ENCODE results near the gene TIMM44.

The TIMM44 gene, protein sequence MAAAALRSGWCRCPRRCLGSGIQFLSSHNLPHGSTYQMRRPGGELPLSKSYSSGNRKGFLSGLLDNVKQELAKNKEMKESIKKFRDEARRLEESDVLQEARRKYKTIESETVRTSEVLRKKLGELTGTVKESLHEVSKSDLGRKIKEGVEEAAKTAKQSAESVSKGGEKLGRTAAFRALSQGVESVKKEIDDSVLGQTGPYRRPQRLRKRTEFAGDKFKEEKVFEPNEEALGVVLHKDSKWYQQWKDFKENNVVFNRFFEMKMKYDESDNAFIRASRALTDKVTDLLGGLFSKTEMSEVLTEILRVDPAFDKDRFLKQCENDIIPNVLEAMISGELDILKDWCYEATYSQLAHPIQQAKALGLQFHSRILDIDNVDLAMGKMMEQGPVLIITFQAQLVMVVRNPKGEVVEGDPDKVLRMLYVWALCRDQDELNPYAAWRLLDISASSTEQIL

GRCh38 chr19:7943444-7944176, at the start of gene TIMM44:
Gene TIMM44 (minus strand): TSS chr19:7943666. CDS start chr19:7943651, 15 bp downstream.
- peak; percentile 96 to 98 for DNase-seq (ENCODE audit: low read depth in 2 of 2, low spot score in 1 of 2)

GRCh38 chr19:7992575-7992974, 49.1 kb upstream of the TIMM44 start:
- DNase-seq (ENCODE audit: low read depth in 2 of 2, low spot score in 1 of 2), result no peak

DNA sequence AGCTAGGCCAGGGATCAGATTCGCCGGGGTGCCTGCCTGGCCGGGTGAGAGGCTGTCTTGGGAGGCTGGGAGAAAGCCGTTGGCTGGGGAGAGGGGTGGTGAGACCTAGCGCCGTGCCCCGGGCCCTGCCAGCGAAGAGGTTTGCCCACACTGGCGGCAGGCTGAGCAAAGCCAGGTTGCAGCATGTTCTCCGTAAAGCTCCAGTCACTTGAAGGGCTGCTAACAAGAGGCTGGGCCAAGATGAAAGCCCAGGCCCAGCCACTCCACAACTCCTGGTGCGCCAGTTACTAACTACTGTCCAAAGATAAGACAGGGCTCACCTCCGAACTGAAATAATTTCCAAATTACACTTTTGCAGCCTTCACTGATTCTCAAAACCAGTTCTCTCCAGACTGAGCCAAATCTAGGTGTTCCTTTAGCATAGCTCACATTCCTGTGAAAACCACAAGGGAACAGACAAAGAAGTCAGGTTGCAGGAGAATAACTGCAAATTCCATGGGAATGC, 45.7 kb upstream of the TIMM44 start:
- no peak for DNase-seq (ENCODE audit: low read depth in 2 of 2, low spot score in 1 of 2)

DNA sequence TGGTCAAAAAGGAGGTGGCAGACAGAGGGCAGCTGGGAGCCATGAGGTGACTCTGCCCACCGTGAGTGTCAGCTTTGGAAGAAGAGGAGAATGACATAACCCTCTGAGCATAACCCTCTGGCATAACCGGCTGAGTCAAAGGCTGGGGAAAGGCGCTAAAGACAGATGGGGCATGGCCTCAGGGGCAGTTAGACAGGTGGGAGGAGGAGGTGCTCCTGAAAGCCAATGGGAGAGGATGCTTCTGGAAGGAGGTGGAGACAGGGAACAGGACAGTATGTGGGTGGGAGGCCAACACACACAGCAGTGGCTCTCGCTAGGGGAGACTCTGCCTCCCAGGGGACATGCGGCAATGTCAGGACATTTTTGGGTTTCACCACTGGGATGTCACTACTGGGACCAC, 44.8 kb upstream of the TIMM44 start:
- DNase-seq (ENCODE audit: low read depth in 2 of 2, low spot score in 1 of 2), result no peak

DNA sequence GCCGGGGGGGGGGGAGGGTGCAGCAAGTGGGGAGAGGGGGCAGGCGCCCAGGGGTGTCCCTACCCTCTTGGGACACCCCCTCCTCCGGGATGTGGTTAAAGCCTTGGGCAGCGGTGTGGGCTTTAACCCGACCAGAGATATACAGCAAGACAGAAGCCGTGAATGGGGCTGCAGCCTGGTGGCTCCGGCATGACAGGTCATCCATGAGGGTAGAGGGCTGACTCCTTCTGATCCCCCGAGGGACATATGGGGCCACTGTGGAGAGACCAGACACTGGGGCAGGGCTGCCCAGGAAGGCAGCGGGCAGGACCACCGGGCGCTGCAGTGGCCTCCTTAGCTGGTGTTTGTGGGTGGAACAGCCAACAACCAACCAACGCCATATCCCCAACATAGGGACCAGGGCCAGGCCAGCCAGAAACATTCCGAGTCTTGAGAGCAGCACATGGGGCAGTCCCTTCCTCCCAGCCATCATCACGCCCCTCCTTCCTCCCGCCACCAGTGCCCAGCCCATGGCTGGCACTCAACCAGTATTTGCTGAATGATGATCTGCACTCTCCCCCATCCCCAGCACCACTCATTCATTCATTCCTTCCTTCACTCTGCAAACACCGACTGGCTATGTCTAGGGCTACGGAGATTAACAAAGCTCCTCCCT, 43.8 kb upstream of the TIMM44 start:
- no peak for DNase-seq (ENCODE audit: low read depth in 2 of 2, low spot score in 1 of 2)

- no peak for DNase-seq (ENCODE audit: low read depth in 2 of 2, low spot score in 1 of 2)
Observed at GRCh38 chr19:7986321-7987113, 43.1 kb upstream of the TIMM44 start.

- DNase-seq (ENCODE audit: low read depth in 2 of 2, low spot score in 1 of 2), result no peak
Observed at GRCh38 chr19:7985481-7985911, 42.0 kb upstream of the TIMM44 start.

DNA sequence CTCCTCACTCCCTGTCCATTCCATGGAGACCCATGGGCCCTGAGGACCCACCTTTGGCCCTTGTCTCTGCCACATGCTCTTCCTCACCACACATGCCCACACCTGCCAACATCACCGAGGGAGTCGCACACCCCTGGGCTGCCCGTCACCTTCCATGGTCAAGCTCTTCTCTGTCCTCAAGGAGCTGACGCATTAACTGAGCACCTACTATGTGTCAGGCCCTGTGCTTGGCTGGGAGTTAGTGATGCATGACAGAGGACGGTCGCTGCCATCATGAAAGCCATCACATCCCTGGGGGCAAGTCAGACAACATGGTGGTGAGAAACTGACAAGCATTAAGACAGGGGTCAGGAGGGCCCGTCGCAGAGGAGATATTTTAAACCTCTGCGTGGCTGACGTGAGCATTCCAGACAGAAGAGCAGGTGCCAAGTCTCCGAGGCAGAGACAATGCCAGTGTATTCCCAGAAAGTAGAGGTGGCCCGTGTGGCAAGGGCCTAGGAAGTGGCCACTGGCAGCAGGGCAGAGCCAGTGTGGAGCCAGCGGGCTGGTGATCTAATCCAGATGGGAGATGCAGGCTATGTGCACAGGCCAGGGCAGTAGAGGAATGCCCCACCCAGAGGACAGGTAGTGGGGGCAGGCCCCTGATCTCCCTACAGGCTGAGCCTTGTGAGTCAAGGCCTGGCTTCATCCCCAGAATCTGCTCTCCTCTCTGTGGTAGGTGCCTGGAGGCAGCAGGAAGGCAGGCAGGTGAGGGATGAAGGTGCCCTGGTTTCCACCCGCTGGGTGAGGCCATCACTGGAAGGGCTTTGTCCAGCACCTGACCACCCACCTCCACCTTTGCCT, 40.8 kb upstream of the TIMM44 start:
- DNase-seq (ENCODE audit: low read depth in 2 of 2, low spot score in 1 of 2), result no peak

- no peak for DNase-seq (ENCODE audit: low read depth in 2 of 2, low spot score in 1 of 2)
Observed at GRCh38 chr19:7983286-7983950, 40.0 kb upstream of the TIMM44 start.

- no peak for DNase-seq (ENCODE audit: low read depth in 2 of 2, low spot score in 1 of 2)
Observed at GRCh38 chr19:7982651-7983099, 39.2 kb upstream of the TIMM44 start.

GRCh38 chr19:7982103-7982502, 38.6 kb upstream of the TIMM44 start:
- DNase-seq (ENCODE audit: low read depth in 2 of 2, low spot score in 1 of 2), result no peak

- no peak for DNase-seq (ENCODE audit: low read depth in 2 of 2, low spot score in 1 of 2)
Observed at GRCh38 chr19:7981661-7982060, 38.2 kb upstream of the TIMM44 start.

- DNase-seq (ENCODE audit: low read depth in 2 of 2, low spot score in 1 of 2), result no peak
Observed at GRCh38 chr19:7981199-7981598, 37.7 kb upstream of the TIMM44 start.

GRCh38 chr19:7980635-7981121, 37.2 kb upstream of the TIMM44 start:
- DNase-seq (ENCODE audit: low read depth in 2 of 2, low spot score in 1 of 2), result no peak

DNA sequence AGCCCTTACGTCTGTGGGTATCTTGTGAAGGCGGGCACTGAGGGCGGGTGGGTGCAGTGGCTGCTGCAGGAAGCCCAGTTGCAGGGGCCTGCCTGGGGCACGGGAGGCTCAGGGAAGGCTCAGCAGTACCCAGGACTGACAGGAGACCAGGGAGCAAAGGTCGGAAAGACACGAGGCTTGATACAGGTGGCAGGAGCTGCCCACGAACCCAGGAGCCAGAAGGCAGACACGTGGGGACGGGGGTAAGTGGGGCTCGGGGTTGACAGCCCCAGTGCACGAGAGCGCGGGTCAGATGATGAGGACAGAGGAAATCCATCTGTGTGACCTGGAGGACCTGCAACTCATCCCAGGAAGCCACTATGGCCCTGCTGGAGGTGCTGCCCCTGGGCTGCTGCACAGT, 36.7 kb upstream of the TIMM44 start:
- DNase-seq (ENCODE audit: low read depth in 2 of 2, low spot score in 1 of 2), result no peak

DNA sequence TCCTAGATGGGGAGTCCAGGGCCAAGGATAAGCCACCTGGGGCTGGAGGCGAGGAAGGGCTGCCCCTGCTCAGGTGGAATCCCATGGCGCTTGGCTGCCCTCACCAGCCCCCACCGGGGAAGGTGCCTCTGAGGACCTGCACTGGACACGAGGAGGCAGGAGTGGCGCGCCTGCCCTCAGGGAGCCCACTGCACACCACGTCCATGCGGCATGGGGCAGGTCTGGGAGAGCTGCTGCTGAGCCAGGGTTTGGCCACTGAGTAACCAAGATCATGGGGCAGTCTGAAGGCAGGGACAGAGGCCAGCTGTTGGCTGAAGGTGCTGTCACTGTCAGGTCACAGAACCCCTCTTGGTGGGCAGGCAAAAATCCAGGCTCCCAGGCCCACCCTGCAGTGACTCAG, 36.1 kb upstream of the TIMM44 start:
- no peak for DNase-seq (ENCODE audit: low read depth in 2 of 2, low spot score in 1 of 2)

DNA sequence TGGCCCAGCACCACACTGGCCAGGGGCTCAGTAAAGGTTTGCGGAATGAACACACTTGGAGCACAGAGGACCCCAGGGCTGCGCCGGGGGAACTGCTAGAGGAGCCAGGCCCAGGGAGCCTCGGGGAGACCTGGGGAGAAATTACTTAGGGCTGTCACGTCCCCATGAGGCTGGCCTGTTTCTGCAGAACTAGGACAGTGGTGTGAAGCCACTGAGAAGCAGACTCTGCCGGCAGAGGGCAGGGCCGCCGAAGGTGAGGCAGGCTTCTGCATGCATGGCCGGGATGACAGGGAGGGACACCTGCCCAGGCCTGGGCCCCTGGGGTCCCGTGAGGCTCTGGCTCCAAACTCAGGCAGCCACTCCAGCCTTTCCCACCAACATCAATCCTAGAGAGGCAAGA, 35.5 kb upstream of the TIMM44 start:
- no peak for DNase-seq (ENCODE audit: low read depth in 2 of 2, low spot score in 1 of 2)

DNA sequence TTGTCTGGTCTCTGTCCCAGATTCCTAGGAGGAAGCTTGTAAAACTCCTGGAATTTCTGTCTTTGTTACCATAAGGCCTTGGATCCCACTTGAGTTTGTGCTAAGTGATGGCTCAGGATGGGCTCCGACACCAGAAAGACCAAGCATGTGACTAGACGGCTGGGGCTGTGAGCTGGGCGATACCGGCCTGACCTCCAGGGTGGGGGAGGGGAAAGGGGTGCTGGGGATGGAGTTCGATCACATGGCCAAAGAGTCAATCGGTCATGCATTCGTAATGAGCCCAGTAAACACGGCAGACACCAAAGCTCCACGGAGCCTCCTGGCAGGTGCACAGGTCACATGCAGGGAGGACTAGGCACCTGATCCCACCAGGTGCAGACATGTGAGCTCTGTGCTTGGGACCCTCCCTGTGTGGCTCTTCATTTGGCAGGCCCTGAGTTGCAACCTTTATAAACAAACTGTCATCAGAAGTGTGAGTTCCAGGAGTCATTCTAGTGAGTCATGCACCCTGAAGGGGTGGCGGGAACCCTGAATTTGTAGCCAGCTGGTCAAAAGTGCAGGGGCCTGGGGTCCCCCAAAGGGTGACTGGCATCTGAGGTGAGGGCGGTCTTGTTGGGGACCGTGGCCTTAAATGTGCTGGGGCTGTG, 34.8 kb upstream of the TIMM44 start:
- no peak for DNase-seq (ENCODE audit: low read depth in 2 of 2, low spot score in 1 of 2)

DNA sequence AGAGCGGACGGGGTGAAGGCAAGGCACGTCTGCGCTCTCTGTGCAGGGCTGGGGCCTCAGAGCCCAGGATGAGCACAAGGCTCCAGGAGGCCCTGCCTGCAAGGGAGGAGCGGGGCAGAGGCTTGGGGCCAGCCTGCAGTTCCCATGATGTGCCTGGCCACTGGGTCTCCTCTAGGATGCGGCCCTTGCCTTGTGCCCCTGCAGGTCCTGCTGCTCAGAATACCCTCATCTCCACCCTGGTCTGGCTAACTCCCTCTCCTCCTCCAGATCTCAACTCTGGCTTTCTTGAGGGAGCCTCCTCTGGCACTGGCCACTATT, 34.2 kb upstream of the TIMM44 start:
- DNase-seq (ENCODE audit: low read depth in 2 of 2, low spot score in 1 of 2), result no peak
